Measurements from ENCODE around the gene PDE4B. TPM values are rescaled to one million over a fixed set of nuclear protein-coding genes. Genes with fewer than 3 reads are reported as not detected.
"Not testable (repeated sequence)": the region's sequence is repeated elsewhere in the genome, so short reads cannot be mapped to it uniquely, and the experiment has no call there.

PDE4B gene
- total RNA-seq, 1 donor from 2014 or later = 3.8 TPM

GRCh38 chr1:65959896-65960567 lies 167.3 kb downstream of the PDE4B start:
- H3K4me3 ChIP-seq (ENCODE audit: low read depth, low read length) = no peak overlapping the region
- no peak for TF ChIP-seq CTCF (conservative IDR thresholded peaks at IDR 0.05; ENCODE audit: low read depth, low read length)
- DNase-seq (ENCODE audit: low read depth) = no peak

GRCh38 chr1:65963156-65963888 lies 170.6 kb downstream of the PDE4B start:
- no peak for TF ChIP-seq CTCF (conservative IDR thresholded peaks at IDR 0.05; ENCODE audit: low read depth, low read length)
- DNase-seq (ENCODE audit: low read depth) = no peak
- no peak overlapping the region for H3K4me3 ChIP-seq (ENCODE audit: low read depth, low read length)

- no peak for TF ChIP-seq CTCF (conservative IDR thresholded peaks at IDR 0.05; ENCODE audit: low read depth, low read length)
- no peak overlapping the region for H3K4me3 ChIP-seq (ENCODE audit: low read depth, low read length)
- no peak for DNase-seq (ENCODE audit: low read depth)
Measured at GRCh38 chr1:65964123-65964522, 171.4 kb downstream of the PDE4B start.

- DNase-seq (ENCODE audit: low read depth) = no peak
- no peak overlapping the region for H3K4me3 ChIP-seq (ENCODE audit: low read depth, low read length)
- no peak for TF ChIP-seq CTCF (conservative IDR thresholded peaks at IDR 0.05; ENCODE audit: low read depth, low read length)
Measured at GRCh38 chr1:65965112-65965996, 172.7 kb downstream of the PDE4B start.

GRCh38 chr1:65967492-65967891 lies 174.8 kb downstream of the PDE4B start:
- DNase-seq (ENCODE audit: low read depth); H3K4me3 ChIP-seq (ENCODE audit: low read depth, low read length): not testable (repeated sequence)

- no peak overlapping the region for H3K4me3 ChIP-seq (ENCODE audit: low read depth, low read length)
- no peak for TF ChIP-seq CTCF (conservative IDR thresholded peaks at IDR 0.05; ENCODE audit: low read depth, low read length)
- DNase-seq (ENCODE audit: low read depth) = no peak
Measured at GRCh38 chr1:65971547-65971946, 178.9 kb downstream of the PDE4B start.

- H3K4me3 ChIP-seq (ENCODE audit: low read depth, low read length) = no peak overlapping the region
- no peak for TF ChIP-seq CTCF (conservative IDR thresholded peaks at IDR 0.05; ENCODE audit: low read depth, low read length)
- DNase-seq (ENCODE audit: low read depth) = no peak
Measured at GRCh38 chr1:65975708-65976107, 183.0 kb downstream of the PDE4B start.

Data from epithelial cell of proximal tubule (primary cell).